HCT116 (cell line): Measurements from ENCODE around the gene PPFIA2. TPM values are rescaled to one million over a fixed set of nuclear protein-coding genes. Genes with fewer than 3 reads are reported as not detected.

Experiments used
- ATAC-seq: fragments of 200-7000 bp; cut with Tn5 transposase; 2 replicates; pipeline ENCODE4 v1.9.1; 2020; ENCODE audit warnings: mild to moderate bottlenecking, moderate library complexity
- BruUV-seq: library from RNA; stranded (reverse); fragments of 400-500 nt; replicated peaks from 2 replicates; lab custom pipeline; 2021; lab: Mats Ljungman, UMichigan
- CTCF ChIA-PET: fragments of 300-600 bp; sonication (Branson Sonifier 250); formaldehyde crosslinking; loops from one replicate; lab custom pipeline; 2021; ENCODE audit warnings: antibody characterized with exemption; lab: Charles Lee
- POLR2A ChIA-PET: fragments of 300-600, 350-600 bp; sonication (Branson Sonifier 250); formaldehyde crosslinking; loops from one replicate; lab custom pipeline; 2021; ENCODE audit warnings: antibody characterized with exemption; lab: Charles Lee
- RAD21 ChIA-PET, 2 experiments: fragments of 300-600 bp; sonication (Branson Sonifier 250); formaldehyde crosslinking; loops; one replicate each; lab custom pipeline; 2023; ENCODE audit warnings: low total read pairs in 2 of 2; ENCODE audit not compliant: uncharacterized antibody in 2 of 2, unreplicated experiment in 2 of 2, low non-redundant PET in 1 of 2; lab: Charles Lee
- DNase-seq: peaks from one replicate; pipeline ENCODE4 v3.0.0-alpha.2; 2010; ENCODE audit warnings: low read depth, low spot score
- H2AFZ ChIP-seq: fragments of 200-600 bp; shearing (Covaris generic), sonication (generic); 2 replicates; pipeline ENCODE4 v1.6.1; 2017; ENCODE audit warnings: low read depth, mixed run types, mixed read lengths, antibody characterized with exemption, low read length; ENCODE audit not compliant: poor library complexity, severe bottlenecking
- H3K27ac ChIP-seq: 2 replicates; pipeline ENCODE4 v1.5.1; 2012; ENCODE audit warnings: low read depth, low read length
- H3K27me3 ChIP-seq: fragments of 200-600 bp; sonication (generic); 2 replicates; pipeline ENCODE4 v1.6.1; 2016; ENCODE audit warnings: mixed run types, low read length, mixed read lengths; ENCODE audit not compliant: insufficient read depth
- H3K36me3 ChIP-seq, 2 experiments: fragments of 200-500 bp in 1 of 2; fragments of 200-600 bp in 1 of 2; sonication (Bioruptor generic) in 1 of 2; sonication (generic) in 1 of 2; 2 replicates each; pipeline versions ENCODE4 v1.5.1 to v1.6.1; 2014 to 2016; ENCODE audit warnings: low read length in 2 of 2, inconsistent platforms in 1 of 2, mixed read lengths in 1 of 2, mixed run types in 1 of 2; ENCODE audit not compliant: insufficient read depth in 2 of 2, control insufficient read depth in 1 of 2
- H3K4me1 ChIP-seq, 2 experiments: fragments of 200-600 bp in 1 of 2; sonication (generic) in 1 of 2; 2 replicates each; pipeline versions ENCODE4 v1.5.1 to v1.6.1; 2012 to 2017; ENCODE audit warnings: low read length in 2 of 2, inconsistent platforms in 1 of 2, mild to moderate bottlenecking in 1 of 2, mixed read lengths in 1 of 2, mixed run types in 1 of 2, moderate library complexity in 1 of 2; ENCODE audit not compliant: insufficient read depth in 2 of 2, control insufficient read depth in 1 of 2
- H3K4me2 ChIP-seq: fragments of 200-600 bp; sonication (generic); 2 replicates; pipeline ENCODE4 v1.6.1; 2017; ENCODE audit warnings: mixed run types, low read length, mixed read lengths
- H3K4me3 ChIP-seq, 2 experiments: fragments of 200-600 bp in 1 of 2; sonication (generic) in 1 of 2; replicated peaks in 1 of 2; 2 replicates each; pipeline ENCODE4 v1.5.1; 2011 to 2016; ENCODE audit warnings: low read length in 2 of 2, control low read depth in 1 of 2, low read depth in 1 of 2, mild to moderate bottlenecking in 1 of 2, mixed read lengths in 1 of 2, mixed run types in 1 of 2
- H3K79me2 ChIP-seq: fragments of 200-600 bp; sonication (generic); 2 replicates; pipeline ENCODE4 v1.6.1; 2017; ENCODE audit warnings: mild to moderate bottlenecking, mixed run types, low read length, moderate library complexity, mixed read lengths; ENCODE audit not compliant: insufficient read depth
- H3K9ac ChIP-seq: fragments of 200-600 bp; sonication (generic); 2 replicates; pipeline ENCODE4 v1.6.1; 2016; ENCODE audit warnings: low read length, mixed read lengths
- H3K9me2 ChIP-seq: fragments of 200-600 bp; sonication (generic), shearing (Covaris generic); 2 replicates; pipeline ENCODE4 v1.6.1; 2017; ENCODE audit warnings: mixed run types, mild to moderate bottlenecking, moderate library complexity; ENCODE audit not compliant: insufficient read depth
- H3K9me3 ChIP-seq, 2 experiments: fragments of 200-500 bp in 1 of 2; fragments of 200-600 bp in 1 of 2; sonication (Bioruptor generic) in 1 of 2; sonication (generic) in 1 of 2; 2 replicates each; pipeline ENCODE4 v1.6.1; 2014 to 2017; ENCODE audit warnings: low read length in 2 of 2, mixed read lengths in 2 of 2, inconsistent platforms in 1 of 2, low read depth in 1 of 2, mild to moderate bottlenecking in 1 of 2, mixed run types in 1 of 2, moderate library complexity in 1 of 2; ENCODE audit not compliant: control insufficient read depth in 1 of 2, insufficient read depth in 1 of 2
- H4K20me1 ChIP-seq: fragments of 200-600 bp; sonication (generic), shearing (Covaris generic); 2 replicates; pipeline ENCODE4 v1.6.1; 2017; ENCODE audit warnings: mixed run types, mild to moderate bottlenecking, moderate library complexity; ENCODE audit not compliant: insufficient read depth
- ATF3 ChIP-seq: IDR thresholded peaks from 2 replicates; pipeline ENCODE4 v1.6.1; 2012
- CBX3 ChIP-seq: IDR thresholded peaks from 2 replicates; pipeline ENCODE4 v1.6.1; 2012; ENCODE audit warnings: low read depth
- CEBPB ChIP-seq: IDR thresholded peaks from 2 replicates; pipeline ENCODE4 v1.6.1; 2012; ENCODE audit warnings: low read depth
- EGR1 ChIP-seq: IDR thresholded peaks from 2 replicates; pipeline ENCODE4 v1.6.1; 2012; ENCODE audit warnings: low read depth
- ELF1 ChIP-seq: IDR thresholded peaks from 2 replicates; pipeline ENCODE4 v1.6.1; 2012; ENCODE audit warnings: low read depth, borderline replicate concordance
- EZH2 ChIP-seq: fragments of 200-600 bp; sonication (generic); IDR thresholded peaks from 2 replicates; pipeline ENCODE4 v1.6.1; 2017; ENCODE audit warnings: antibody characterized with exemption, mixed run types
- JUND ChIP-seq: IDR thresholded peaks from 2 replicates; pipeline ENCODE4 v1.6.1; 2012
- MAX ChIP-seq: IDR thresholded peaks from 2 replicates; pipeline ENCODE4 v1.6.1; 2012
- POLR2A ChIP-seq: IDR thresholded peaks from 2 replicates; pipeline ENCODE4 v1.7.0; 2011; ENCODE audit warnings: borderline replicate concordance; ENCODE audit not compliant: insufficient read depth, insufficient read length; ENCODE audit errors: extremely low read depth
- POLR2AphosphoS5 ChIP-seq: IDR thresholded peaks from 2 replicates; pipeline ENCODE4 v1.6.1; 2011; ENCODE audit warnings: mild to moderate bottlenecking, low read depth, low read length, moderate library complexity
- RAD21 ChIP-seq: IDR thresholded peaks from 2 replicates; pipeline ENCODE4 v1.6.1; 2012; ENCODE audit warnings: low read depth, mild to moderate bottlenecking
- REST ChIP-seq: IDR thresholded peaks from 2 replicates; pipeline ENCODE4 v1.6.1; 2012; ENCODE audit warnings: low read depth
- SIN3A ChIP-seq: IDR thresholded peaks from 2 replicates; pipeline ENCODE4 v1.6.1; 2012; ENCODE audit warnings: low read depth
- SP1 ChIP-seq: IDR thresholded peaks from 2 replicates; pipeline ENCODE4 v1.6.1; 2012; ENCODE audit warnings: low read depth
- SRF ChIP-seq: IDR thresholded peaks from 2 replicates; pipeline ENCODE4 v1.6.1; 2012; ENCODE audit warnings: low read depth
- YY1 ChIP-seq: IDR thresholded peaks from 2 replicates; pipeline ENCODE4 v1.6.1; 2011; ENCODE audit warnings: low read length, low read depth, moderate library complexity, mild to moderate bottlenecking; ENCODE audit not compliant: insufficient replicate concordance; ENCODE audit errors: extremely low read depth
- intact Hi-C: fragments of 100-400 bp; cut with micrococcal nuclease; formaldehyde crosslinking; loops from 2 replicates; pipeline ENCODE4 v1.10.0; 2022
- total RNA-seq: library from RNA; stranded (reverse); gene quantifications from one replicate; pipeline ENCODE4 v1.2.1, GENCODE V29; 2021; ENCODE audit not compliant: unreplicated experiment

Gene PPFIA2
- total RNA-seq, 1 experiment from 2014 or later: not detected

GRCh38 chr12:81723361-81723760 lies 35.8 kb downstream of the PPFIA2 start:
- no peaks in the 10 kb centered on the region for H3K9me2 ChIP-seq
- H2AFZ ChIP-seq: no peak overlapping the region
- DNase-seq (no peak), ATAC-seq (no peak)
- H3K9me3 ChIP-seq: no peaks in the 10 kb centered on the region
- no peaks in the 10 kb centered on the region for H4K20me1 ChIP-seq
- ChIA-PET CTCF (no interaction called here), POLR2A (no interaction called here), RAD21 (no interaction called here)
- H3K4me2 ChIP-seq: no peak overlapping the region
- no peak for TF ChIP-seq SP1
- TF ChIP-seq EGR1: no peak
- TF ChIP-seq SIN3A: no peak
- no peak for TF ChIP-seq POLR2A
- no peak for TF ChIP-seq SRF
- TF ChIP-seq YY1: no peak
- TF ChIP-seq JUND: no peak
- no peak for TF ChIP-seq CBX3
- no peak for TF ChIP-seq ATF3
- no peak for TF ChIP-seq REST
- TF ChIP-seq POLR2AphosphoS5: no peak
- TF ChIP-seq ELF1: no peak
- TF ChIP-seq CEBPB: no peak
- no peak for TF ChIP-seq RAD21
- no peak for TF ChIP-seq EZH2
- no peak for TF ChIP-seq MAX
- no peak overlapping the region for H3K9ac ChIP-seq
- intact Hi-C loops: no loop called here
- BruUV-seq: no TSS peak
- H3K27me3 ChIP-seq: no peaks in the 10 kb centered on the region
- no peaks in the 10 kb centered on the region for H3K36me3 ChIP-seq
- no peak overlapping the region for H3K27ac ChIP-seq
- no peaks in the 10 kb centered on the region for H3K4me1 ChIP-seq
- H3K4me3 ChIP-seq: no peak overlapping the region
- no peaks in the 10 kb centered on the region for H3K79me2 ChIP-seq
